ENCODE results near the gene FAM151A. TPM values are rescaled to one million over a fixed set of nuclear protein-coding genes. Genes with fewer than 3 reads are reported as not detected.

FAM151A gene
- total and polyA plus RNA-seq, 2 experiments from 2014 or later, result 9.8 to 13.5 TPM

DNA sequence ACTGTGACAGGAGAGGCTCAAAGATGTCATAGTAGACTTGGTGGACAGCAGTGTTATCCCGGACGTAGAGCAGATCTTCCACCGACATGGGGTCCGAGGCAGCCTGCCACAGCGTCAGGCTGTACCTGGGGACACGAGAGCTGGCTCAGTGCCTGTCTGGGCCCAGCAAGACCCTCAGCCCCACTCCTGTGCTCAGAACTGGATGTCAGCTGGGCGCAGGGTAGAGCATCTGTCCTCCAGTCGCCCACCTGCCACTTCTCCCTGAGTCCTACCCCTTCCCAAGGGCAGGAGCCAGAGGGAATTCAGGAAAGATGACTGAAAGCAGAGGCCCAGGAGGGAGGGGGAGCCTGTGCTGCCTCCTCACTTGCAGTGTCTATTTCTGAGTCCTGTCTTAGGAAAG is 11.7 kb downstream of the FAM151A start:
- Histone ChIP-seq H3K27ac (no peak overlapping the region), H3K27me3 (no peaks in the 10 kb centered on the region), H3K4me2 (no peak overlapping the region), H3K36me3 (replicated peaks; ENCODE audit: insufficient read depth, low read depth) (no peaks in the 10 kb centered on the region), H3K79me2 (no peaks in the 10 kb centered on the region), H3K4me3 (no peak overlapping the region), H4K20me1 (ENCODE audit: insufficient read depth, poor library complexity, severe bottlenecking) (no peaks in the 10 kb centered on the region), H3K4me1 (ENCODE audit: insufficient read depth) (no peaks in the 10 kb centered on the region), H3K9me3 (ENCODE audit: low read depth) (no peaks in the 10 kb centered on the region), H2AFZ (no peak overlapping the region), H3K9me2 (replicated peaks; ENCODE audit: insufficient read depth) (no peaks in the 10 kb centered on the region)
- no peak for DNase-seq (ENCODE audit: low spot score)
- WGBS (ENCODE audit: low lambda C conversion rate, missing lambda C conversion rate), result 86% methylated on average over 8 of the region's 8 CpGs
- no peak for TF ChIP-seq EZH2 (IDR thresholded peaks at IDR 0.05; ENCODE audit: borderline replicate concordance)
- TF ChIP-seq EZH2phosphoT487 (IDR thresholded peaks at IDR 0.05; ENCODE audit: low read depth, severe bottlenecking, unreplicated experiment), result no peak
- TF ChIP-seq, protein P1, sequence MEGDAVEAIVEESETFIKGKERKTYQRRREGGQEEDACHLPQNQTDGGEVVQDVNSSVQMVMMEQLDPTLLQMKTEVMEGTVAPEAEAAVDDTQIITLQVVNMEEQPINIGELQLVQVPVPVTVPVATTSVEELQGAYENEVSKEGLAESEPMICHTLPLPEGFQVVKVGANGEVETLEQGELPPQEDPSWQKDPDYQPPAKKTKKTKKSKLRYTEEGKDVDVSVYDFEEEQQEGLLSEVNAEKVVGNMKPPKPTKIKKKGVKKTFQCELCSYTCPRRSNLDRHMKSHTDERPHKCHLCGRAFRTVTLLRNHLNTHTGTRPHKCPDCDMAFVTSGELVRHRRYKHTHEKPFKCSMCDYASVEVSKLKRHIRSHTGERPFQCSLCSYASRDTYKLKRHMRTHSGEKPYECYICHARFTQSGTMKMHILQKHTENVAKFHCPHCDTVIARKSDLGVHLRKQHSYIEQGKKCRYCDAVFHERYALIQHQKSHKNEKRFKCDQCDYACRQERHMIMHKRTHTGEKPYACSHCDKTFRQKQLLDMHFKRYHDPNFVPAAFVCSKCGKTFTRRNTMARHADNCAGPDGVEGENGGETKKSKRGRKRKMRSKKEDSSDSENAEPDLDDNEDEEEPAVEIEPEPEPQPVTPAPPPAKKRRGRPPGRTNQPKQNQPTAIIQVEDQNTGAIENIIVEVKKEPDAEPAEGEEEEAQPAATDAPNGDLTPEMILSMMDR (IDR thresholded peaks at IDR 0.05; ENCODE audit: poor library complexity), result no peak

DNA sequence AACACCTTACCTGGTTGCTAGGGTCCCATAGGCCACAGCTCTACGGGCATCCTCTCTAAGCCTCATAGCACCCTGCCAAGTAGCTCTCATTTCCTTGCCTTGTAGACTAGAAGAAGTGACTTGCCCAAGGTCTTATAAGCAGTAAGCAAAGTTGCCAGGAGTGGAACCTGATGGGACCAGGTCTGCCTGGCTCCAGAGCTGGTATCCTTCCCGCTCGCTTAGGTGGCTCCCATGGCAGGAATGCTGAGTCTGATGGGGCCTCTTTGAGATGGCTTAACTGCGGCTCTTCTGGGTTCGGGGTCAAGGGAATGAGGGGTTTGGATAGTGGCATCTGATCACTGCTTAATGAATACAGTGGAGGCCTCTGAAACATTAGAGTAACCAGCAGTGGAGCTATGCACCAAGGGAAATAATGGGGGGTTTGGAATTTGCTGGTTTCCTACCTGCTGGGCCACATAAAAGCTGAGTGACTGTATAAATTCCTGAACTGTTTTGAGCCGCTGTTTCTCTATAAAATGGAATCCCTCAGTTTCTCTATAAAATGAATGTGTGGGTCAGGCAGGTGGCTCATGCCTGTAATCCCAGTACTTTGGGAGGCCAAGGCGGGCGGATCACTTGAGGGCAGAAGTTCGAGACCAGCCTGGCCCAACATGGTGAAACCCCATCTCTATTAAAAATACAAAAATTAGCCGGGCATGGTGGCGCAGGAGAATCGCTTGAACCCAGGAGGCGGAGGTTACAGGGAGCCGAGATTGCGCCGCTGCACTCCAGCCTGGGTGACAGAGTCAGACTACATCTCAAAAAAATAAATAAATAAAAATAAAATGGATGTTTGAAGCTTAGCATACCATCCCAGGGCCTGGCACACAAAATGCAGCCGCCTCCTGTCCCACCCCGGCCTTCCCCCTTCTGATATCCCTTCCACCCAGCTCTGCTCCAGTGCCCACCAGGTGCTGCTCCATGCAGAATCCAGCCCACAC is 12.4 kb downstream of the FAM151A start:
- H3K4me2 ChIP-seq, result no peak overlapping the region
- no peak overlapping the region for H3K27ac ChIP-seq

DNA sequence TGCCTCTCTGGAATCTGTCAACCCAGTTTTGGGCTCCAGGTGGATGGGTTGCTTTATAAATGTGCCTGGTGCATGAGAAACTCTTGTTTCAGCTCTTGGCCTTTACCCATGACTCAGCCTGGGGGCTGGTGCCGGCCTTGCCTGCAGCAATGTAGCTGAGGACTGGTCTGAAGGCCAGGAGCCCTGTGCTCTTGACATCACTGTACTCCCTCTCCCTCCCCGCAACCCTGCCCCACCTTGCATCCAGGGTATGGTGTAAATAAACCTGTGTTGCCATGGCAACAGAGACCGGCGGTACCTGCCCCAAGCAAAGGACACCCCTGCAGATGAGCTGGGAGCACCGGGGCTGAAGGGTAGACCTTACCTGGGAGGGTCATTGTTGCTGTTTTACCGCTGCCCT is 13.3 kb downstream of the FAM151A start:
- DNase-seq (ENCODE audit: low spot score), result peak; percentile 35
- no peaks in the 10 kb centered on the region for H3K9me2 ChIP-seq (replicated peaks; ENCODE audit: insufficient read depth)
- H3K36me3 ChIP-seq (replicated peaks; ENCODE audit: insufficient read depth, low read depth), result no peaks in the 10 kb centered on the region
- no peak overlapping the region for H2AFZ ChIP-seq
- H3K27ac ChIP-seq, result no peak overlapping the region
- WGBS (ENCODE audit: low lambda C conversion rate, missing lambda C conversion rate), result 68% methylated on average over 6 of the region's 6 CpGs
- no peaks in the 10 kb centered on the region for H3K4me1 ChIP-seq (ENCODE audit: insufficient read depth)
- no peaks in the 10 kb centered on the region for H3K27me3 ChIP-seq
- H4K20me1 ChIP-seq (ENCODE audit: insufficient read depth, poor library complexity, severe bottlenecking), result no peaks in the 10 kb centered on the region
- H3K79me2 ChIP-seq, result no peaks in the 10 kb centered on the region
- no peaks in the 10 kb centered on the region for H3K9me3 ChIP-seq (ENCODE audit: low read depth)
- no peak overlapping the region for H3K4me2 ChIP-seq
- TF ChIP-seq EZH2 (IDR thresholded peaks at IDR 0.05; ENCODE audit: borderline replicate concordance), result no peak
- no peak for TF ChIP-seq EZH2phosphoT487 (IDR thresholded peaks at IDR 0.05; ENCODE audit: low read depth, severe bottlenecking, unreplicated experiment)
- TF ChIP-seq, protein P1 (IDR thresholded peaks at IDR 0.05; ENCODE audit: poor library complexity), result no peak
- no peak overlapping the region for H3K4me3 ChIP-seq

More for the DNA sequence above, 12.4 kb downstream of the FAM151A start:
- Histone ChIP-seq H3K9me3 (ENCODE audit: low read depth) (no peaks in the 10 kb centered on the region), H3K9me2 (replicated peaks; ENCODE audit: insufficient read depth) (no peaks in the 10 kb centered on the region), H3K36me3 (replicated peaks; ENCODE audit: insufficient read depth, low read depth) (no peaks in the 10 kb centered on the region), H3K27me3 (no peaks in the 10 kb centered on the region), H3K79me2 (no peaks in the 10 kb centered on the region), H3K4me1 (ENCODE audit: insufficient read depth) (no peaks in the 10 kb centered on the region), H2AFZ (no peak overlapping the region), H3K4me3 (no peak overlapping the region), H4K20me1 (ENCODE audit: insufficient read depth, poor library complexity, severe bottlenecking) (no peaks in the 10 kb centered on the region)
- TF ChIP-seq EZH2phosphoT487 (IDR thresholded peaks at IDR 0.05; ENCODE audit: low read depth, severe bottlenecking, unreplicated experiment) (no peak), EZH2 (IDR thresholded peaks at IDR 0.05; ENCODE audit: borderline replicate concordance) (no peak)
- TF ChIP-seq, protein P1 (IDR thresholded peaks at IDR 0.05; ENCODE audit: poor library complexity), result no peak
- DNase-seq (ENCODE audit: low spot score), result no peak
- WGBS (ENCODE audit: low lambda C conversion rate, missing lambda C conversion rate), result 96% methylated on average over 18 of the region's 18 CpGs
